Activated CD8-positive, alpha-beta memory T cell treated with anti-CD3 and anti-CD28 coated beads for 24 hours (primary cell): ENCODE data around the gene CHD2.
"Not testable (repeated sequence)": the region's sequence is repeated elsewhere in the genome, so short reads cannot be mapped to it uniquely, and the experiment has no call there.

Experiments used
- DNase-seq: peaks from one replicate; pipeline ENCODE4 v3.0.0-alpha.2; 2020

CHD2 gene

DNA sequence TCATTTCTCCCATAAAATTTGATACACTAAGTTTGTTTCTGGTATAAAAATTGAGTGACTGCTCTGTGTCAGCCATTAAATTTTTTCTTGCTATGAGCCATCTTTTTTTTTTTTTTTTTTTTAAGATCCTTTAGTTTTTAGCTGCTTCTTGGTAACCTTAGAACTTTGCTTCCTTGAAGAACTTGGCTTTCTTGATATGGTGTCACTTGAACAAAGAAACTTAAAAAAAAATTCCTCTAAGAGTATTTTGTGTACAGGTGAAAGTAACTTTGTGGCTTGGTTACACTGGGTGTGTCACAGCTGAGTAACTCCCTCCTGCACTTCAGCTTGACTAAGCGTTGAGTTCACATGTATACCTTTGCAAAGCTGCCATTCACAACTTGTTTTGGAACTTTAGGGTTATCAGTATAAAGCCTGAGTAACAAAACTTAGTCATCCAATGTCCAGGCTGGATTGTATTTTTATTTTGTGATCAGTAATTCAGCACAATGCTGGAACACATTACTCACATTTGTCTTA is 6.5 kb downstream of the CHD2 start:
- DNase-seq, result no peak

DNA sequence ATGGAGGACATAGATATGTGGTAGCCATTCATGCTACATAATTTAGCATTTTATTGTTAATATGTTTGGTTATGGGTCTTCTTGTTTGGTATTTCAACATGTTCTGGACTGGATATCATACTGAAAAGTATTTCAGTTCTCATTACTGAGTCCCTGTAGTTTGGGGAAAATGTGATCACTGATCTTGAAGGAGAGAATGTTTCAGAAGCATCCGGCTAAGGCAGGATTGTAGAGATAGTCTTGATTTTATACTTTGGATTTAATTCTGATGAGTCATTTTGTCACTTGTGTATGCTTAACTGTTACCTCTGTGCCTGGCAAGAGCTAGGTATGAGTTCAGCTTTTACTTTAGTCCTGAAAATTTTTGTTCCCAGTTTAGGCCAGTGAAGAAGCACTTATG is 7.1 kb downstream of the CHD2 start:
- no peak for DNase-seq

DNA sequence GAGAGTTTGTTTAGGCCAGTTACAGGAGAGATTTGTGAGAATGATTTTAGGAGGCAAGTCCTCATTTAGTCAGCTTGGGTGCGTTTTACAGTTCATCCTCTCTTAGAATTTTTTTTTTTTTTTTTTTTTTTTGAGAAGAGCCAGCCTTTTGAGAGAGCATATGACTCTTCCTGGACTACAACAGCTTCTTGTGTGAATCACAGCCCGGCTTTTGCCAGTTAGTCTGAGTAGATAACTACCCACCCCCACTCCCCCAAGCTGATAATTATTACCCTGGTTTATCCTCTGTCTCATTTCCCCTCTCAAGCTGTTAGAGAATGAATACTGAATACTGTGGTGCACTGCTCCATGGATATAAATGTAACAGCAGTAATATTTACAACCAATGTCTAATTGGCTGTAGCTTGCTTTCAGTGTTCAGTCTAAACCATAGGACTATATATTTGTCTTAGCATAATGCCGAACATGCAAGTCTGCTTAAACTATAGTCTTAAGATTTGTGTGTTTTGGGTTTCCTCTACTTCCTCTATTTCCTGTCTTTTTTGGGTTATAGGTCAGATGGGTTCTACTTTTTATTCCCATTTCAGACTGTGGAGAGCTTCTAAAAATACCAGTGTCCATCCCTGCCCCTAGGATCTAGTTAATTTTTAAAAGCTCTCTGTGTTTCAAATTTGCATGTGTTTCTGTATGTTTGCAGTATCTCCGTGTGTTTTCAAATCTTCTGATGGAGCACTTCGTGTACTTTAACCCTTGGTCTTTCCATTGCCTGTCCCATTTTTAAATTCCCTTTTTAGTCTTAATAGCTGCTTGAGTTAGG is 8.0 kb downstream of the CHD2 start:
- DNase-seq, result no peak

DNA sequence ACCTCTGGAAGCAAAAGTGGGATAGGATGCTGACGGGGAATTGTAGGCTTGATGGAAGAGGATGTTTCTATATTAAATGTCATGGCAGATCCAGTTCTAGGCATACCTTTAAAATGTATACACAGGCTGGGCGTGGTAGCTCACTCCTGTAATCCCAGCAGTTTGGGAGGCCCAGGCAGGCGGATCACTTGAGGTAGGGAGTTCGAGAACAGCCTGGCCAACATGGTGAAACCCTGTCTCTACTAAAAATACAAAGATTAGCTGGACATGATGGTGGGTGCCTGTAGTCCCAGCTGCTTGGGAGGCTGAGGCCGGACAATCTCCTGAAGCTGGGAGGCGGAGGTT is 8.6 kb downstream of the CHD2 start:
- no peak for DNase-seq

DNA sequence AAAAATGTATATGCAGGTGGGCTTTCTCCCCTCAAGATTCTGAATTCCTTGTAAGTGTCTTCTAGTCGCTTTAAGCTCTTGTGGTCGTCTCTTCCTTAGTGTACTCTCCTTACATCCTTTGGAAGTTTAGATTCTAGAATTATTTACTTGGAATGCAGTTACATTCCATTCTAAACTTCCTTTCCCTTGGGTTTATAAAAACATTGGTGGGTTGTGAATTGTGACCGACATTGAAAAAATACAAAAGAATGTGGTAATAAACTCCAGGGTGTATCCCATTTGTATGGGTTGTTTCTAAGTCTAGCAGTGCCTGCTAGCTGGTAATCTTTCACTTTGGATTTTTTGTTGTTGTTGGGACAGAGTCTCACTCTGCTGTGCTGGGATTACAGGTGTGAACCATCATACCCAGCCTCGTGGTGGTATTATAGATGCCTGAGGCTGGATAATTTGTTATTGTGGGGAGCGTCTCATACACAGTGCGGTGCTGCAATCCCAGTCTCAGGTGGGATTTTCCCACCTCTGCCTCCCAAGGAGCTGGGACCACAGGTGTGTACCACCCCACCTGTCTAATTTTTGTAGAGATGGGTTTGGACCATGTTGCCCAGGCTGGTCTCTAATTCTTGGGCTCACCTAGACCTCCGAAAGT is 9.1 kb downstream of the CHD2 start:
- no peak for DNase-seq

DNA sequence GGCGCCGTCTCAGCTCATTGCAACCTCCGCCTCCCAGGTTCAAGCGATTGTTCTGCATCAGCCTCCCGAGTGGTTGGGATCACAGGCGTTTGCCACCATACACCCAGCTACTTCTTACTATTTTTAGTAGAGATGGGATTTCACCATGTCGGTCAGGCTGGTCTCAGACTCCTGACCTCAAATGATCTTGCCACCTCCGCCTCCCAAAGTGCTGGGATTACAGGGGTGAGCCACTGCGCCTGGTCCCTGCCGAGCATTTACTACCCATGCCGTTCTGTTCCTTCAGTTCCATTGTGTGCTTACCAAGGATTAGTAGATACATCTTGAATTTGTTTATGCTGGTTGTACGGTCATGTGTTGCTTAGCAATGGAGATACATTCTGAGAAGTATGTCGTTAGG is 10.3 kb downstream of the CHD2 start:
- no peak for DNase-seq

DNA sequence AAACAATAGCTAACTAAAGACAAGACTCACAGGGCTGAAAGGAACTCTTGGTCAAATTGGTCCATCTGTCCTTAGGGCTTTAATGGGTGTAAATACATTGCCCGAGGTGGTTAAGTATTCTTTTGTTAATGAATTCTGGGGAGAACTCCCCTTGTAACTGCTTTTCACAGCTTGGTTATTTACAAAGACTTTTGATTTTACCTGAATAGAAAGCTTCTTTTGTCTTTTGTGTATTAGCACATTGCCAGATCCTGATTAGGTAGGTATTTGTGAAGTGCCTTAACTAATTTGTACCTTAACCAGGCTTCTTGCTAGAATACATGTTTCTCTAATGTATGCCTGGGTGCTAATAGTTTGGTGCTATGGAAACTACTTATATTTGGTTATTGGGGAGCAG is 14.0 kb downstream of the CHD2 start:
- no peak for DNase-seq

DNA sequence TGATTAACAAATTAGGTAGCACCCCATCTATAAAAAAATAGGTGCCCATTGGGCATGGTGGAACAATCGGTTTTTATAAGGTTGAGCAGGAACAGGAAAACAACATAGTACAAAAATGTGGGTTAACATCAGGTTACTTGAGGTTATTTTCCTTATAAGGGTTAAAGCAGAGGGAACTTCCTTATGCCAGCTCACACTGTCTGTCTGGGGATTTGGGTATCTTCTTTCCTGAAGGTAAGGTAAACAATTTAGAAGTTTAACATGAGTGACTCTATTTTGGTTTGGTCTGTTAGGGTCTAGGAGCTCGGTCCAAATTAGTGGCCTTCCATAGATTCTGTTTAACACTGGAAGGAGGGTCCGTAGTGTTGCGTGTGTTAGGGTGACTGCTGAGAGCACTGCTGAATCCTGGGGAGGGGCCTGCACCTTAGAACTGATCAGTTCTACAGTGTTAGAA is 14.7 kb downstream of the CHD2 start:
- no peak for DNase-seq

DNA sequence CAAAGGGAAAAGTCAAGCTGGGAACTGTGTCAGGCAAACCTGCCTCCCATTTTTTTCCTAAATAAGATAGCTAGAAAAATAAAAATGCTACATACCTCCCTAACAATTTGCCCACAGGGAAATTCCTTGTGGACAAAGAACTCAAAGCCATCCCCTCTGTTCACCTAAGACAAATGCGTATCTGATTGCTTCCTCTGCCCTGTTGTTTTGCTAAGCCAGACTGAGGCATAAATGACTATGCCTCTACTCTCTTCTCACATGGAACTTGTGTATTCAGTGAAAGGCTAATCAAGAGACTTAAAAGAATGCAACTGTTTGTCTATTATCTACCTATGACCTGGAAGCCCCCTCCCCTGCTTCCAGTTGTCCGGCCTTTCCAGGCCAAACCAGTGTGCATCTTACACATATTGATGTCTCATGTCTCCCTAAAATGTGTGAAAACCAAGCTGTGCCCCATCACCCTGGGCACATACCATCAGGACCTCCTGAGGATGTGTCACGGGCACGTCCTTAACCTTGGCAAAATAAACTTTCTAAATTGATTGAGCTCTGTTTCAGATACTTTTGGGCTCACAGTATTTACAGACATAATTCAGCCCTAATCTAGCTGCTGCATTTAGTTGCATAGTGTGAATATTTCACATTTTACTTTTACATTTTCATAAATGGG is 15.8 kb downstream of the CHD2 start:
- DNase-seq, result no peak

DNA sequence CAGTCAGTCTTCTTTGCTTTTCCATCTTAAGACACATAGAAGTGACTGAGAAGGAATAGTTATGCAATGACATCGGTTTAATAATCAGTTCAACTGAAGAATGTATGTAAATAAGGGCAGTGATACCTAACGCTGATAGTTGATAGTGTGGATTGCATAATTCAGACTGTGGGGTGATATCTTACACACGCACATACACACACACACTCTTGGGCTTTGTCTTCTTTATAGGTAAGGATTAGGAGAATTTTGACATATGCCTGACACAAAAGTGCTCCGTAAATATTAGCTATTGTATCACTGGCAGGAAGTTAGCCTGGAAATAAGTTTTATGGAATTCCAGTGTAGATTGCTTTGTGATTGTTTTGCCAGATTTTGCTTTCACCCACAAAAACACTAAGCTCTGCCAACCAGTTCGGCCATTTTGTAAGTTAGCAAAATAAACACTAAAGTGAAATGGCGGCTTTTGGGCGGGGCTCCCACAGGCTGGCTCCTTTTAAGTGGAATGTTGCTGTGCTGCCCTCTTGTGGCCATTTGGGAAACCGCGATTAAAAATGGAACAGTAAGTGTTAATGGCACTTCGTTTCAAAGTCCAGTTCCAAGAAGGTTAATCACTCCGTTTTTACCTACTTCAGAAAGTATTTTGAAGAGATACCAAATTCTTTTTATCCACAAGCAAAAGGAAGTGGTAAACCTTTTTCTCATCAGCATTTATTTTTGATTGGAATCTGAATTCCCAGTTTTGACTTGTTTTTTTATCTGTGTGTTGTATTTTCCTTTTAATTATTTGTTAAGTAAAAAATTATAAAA is 17.7 kb downstream of the CHD2 start:
- peak; percentile 96 for DNase-seq

DNA sequence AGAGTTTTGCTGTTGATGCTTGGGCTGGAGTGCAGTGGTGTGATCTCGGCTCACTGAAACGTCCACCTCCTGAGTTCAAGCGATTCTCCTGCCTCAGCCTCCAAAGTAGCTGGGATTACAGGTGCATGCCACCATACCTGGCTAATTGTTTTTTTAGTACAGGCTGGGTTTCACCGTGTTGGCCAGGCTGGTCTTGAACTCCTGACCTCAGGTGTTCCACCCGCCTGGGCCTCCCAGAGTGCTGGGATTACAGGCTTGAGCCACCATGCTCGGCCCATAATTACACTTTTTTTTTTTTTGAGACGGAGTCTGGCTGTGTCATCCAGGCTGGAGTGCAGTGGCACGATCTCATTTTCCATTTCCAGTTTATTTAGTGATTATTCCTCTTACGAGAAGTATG is 18.8 kb downstream of the CHD2 start:
- not testable (repeated sequence) for DNase-seq

DNA sequence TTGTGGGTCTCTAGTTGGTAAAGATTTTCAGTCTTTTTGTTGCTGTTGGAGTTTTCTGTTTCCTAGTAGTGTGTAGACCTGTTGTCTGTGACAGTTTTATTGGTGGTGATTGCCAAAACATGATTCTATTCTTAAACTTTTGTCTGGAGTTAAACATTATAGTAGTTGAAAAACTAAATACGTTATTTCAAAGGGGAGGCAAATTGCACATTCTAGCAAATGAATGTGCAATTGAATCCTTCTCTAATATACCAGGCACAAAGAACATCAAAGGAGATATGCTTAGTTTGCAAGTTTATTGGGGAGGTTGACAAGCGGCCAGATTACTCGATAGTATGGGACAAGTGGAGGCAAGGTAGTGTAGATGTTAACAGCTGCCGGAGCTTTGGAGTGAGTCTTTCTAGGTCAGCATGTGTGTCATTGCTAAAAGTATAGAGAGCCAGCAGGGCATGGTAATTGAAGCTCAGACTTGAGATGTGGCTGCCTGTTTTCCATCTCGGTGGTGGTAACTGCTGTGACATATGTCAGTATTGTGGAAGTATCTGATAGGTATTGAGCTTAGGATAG is 20.6 kb downstream of the CHD2 start:
- DNase-seq, result no peak

DNA sequence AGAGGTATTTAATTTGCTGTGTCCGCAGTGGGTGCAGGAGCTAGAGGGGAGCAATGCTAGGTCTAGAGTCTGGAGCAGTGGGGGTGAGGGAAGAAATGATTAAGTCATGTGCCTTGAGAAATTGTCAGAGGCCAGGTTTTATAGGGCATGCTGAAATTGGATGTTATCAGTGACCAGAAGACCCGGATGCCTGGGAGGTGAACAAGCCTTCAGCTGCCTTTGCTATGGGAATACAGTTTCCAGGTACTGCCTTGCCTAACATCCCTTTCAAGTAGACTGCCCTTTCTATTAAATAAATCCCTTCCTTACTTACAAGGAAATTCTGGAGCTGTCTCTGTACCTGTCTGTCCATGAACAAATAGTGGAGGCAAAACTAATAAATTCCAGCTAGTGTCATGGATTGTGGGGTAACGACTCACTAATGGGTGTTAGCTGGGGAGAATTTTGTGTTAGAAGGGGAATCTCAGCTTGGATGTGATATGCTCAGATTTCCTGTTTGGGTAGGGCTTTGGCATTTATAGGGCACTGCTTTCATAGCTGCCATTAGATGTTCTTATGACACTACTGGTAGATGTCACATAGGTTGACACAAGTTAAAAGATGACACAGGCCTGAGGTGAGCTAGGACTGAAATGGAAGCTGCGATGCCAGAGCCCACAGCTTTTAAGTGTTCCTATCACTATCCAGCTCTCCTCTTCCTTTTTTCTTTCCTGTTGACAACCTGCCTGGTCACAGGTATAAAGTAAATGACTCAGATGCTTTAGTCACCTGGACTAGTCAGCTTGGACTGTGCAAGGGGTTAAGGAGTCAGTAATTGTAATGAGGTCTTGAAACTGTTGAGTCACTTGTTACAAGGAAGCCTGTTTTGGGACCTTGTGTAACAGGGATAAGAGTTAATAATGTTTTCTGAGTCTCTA is 21.3 kb downstream of the CHD2 start:
- no peak for DNase-seq

DNA sequence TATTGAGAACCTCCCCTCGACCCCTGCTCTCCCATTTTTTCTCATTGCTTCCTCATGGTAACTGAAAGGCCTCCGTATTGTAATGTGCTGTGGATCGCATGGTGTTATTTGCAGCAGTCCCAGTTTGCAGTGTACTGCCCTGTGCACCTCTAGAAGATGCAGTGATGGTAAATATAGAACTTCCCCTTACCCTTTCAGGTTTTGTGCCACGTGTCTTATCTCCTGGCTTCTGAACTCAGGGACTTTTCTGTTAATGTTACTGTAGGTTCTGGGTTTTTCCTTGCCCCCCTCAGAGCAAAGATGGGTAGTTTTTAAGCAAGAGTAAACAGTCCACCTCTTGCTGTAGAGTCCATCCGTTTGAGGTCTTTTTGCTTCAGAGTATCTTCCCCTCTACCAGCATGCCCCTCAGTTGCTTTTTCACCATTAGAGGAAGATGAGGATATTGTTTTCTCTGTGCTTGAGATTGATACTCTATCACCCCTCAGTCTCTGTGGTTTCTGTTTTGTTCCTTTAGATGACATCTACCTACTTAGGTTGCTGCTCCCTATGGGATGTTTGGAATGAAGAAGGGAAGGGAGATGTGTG is 22.4 kb downstream of the CHD2 start:
- no peak for DNase-seq

DNA sequence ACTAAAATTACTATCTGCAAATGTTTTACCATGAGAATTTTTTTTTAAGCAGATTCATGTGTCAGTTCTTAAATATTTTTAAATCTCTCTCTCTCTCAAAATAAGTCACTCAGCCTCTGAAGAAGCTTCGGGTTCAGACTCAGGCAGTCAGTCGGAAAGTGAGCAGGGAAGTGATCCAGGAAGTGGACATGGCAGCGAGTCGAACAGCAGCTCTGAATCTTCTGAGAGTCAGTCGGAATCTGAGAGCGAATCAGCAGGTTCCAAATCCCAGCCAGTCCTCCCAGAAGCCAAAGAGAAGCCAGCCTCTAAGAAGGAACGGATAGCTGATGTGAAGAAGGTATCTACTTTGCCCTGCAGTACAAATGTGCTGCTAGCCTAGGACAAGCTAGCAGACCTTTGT is 24.1 kb downstream of the CHD2 start:
- no peak for DNase-seq

DNA sequence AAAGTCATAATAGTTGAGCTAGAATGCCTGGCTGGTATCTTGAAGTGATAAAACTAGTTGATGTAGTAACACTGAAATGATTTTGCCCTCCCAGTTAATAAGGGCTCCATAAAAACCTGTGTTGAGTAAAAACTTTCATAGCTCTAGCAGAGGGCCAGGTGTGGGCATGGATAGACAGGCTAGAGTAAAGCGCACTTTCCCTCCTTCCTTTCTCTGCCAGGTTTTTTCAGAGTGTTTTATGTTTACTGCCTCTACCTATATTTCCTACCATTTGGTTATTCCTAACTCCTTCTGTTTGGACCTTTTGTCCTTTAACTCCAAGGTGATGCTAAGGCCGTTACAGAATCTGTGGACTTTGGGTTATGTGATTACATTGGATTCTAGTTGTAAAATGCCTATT is 25.3 kb downstream of the CHD2 start:
- no peak for DNase-seq

DNA sequence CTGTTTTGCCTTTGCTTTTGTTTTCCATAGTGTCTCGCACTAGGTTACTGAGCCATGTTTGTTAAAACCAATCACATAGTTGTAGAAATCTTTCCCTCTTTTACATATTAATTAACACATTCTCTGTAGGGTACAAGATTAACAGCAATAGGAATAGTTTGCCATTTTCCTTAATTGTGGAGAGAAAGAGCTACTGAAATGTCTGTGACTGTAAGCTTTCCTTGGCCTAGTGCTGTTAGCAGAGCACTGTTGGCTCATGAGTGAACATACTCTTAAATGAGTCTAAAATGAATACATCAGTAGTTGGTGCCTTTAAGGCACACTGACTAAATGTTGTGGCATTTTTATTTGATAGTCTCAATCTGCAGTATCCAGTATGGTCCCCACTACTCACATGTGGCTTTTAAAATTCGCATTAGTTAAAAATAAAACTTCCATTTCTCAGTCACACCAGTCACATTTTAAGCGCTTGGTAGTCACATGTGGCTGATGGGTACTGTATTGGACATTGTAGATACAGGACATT is 28.2 kb downstream of the CHD2 start:
- DNase-seq, result no peak

DNA sequence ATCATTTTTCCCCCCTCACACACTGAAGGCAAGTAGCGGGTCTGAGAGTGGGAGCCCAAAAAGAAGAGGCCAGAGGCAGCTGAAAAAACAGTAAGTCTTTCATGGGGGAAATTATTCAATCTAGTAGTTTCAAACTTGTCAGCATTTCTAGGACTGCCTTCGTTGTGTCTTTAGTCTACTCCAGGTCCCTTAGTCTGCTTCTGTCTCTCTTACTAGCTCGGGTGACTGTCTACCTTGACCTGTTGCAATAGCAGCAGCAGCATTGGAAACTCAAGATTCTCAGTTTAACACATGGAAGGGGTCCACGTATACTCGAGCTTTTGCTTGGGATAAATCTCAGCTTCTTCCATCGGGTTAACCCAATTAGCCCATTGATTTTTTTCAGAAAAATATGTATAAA is 28.9 kb downstream of the CHD2 start:
- no peak for DNase-seq

DNA sequence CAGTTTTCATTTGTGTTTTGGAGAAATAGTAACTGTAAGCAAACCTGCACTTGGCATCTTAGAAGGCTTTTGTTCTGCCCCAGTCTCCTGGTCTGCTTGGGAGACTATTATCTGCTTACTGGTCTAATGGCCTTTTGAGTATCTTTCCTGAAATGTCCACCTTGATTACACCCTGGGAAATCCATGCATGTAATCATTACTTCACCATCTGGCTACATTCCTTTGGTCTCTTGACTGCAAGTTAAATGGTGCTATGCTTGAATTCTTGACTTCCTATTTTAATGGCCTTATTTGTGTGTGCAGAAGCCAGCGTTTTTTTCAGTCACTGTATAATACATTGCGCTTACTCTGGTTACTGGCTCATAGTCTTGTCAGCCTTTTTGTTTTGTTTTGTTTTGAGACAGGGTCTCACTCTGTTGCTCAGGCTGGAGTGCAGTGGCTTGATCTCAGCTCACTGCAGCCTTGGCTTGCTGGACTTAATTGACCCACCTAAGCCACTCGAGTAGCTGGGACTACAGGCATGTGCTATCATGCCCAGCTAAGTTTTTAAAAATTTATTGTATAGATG is 30.0 kb downstream of the CHD2 start:
- no peak for DNase-seq

DNA sequence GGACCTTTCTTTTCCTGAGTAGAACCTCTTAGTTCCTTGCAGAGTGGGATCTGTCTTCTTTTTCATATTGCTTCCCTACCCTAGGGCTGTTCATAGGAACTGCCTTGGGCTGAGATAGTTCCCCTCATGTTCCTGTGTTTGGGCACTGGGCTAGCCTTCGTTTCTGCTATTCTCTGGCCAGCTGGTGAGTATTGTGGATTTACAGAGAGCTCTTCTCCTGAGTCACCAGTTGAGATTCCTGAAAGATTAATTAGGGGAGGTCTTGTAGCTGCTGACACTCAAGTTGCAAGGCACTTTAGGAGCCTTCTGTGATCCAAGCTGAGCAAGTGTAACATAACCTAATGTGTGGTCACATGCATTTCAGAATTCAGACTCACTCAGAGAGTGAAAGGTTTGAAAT is 30.7 kb downstream of the CHD2 start:
- DNase-seq, result no peak
